ENCODE data around the gene HOXC5.

HOXC5 gene

GRCh38 chr12:54002278-54002914 lies 30.5 kb upstream of the HOXC5 start:
- DNase-seq = no peak
- H3K36me3 ChIP-seq (replicated peaks) = no peaks in the 10 kb centered on the region
- H3K4me3 ChIP-seq (ENCODE audit: low read depth, low read length) = no peak overlapping the region
- H3K27ac ChIP-seq = no peak overlapping the region
- TF ChIP-seq CTCF (IDR thresholded peaks at IDR 0.05; ENCODE audit: low read depth, low read length, missing control alignments) = no peak
- peaks cover 94% of the 10 kb centered on the region for H3K27me3 ChIP-seq (replicated peaks)
- in situ Hi-C loops (cut with HindIII; ENCODE audit: low pct_ligation_motif_present, low sequenced_read_pairs) = loop anchor here (25.0 kb wide), 1 partner anchor 210 kb away; no protein-coding TSS in a partner anchor

- Histone ChIP-seq H3K27me3 (replicated peaks) (peaks cover 94% of the 10 kb centered on the region), H3K27ac (no peak overlapping the region), H3K36me3 (replicated peaks) (no peaks in the 10 kb centered on the region), H3K4me3 (ENCODE audit: low read depth, low read length) (no peak overlapping the region)
- no peak for DNase-seq
- no peak for TF ChIP-seq CTCF (IDR thresholded peaks at IDR 0.05; ENCODE audit: low read depth, low read length, missing control alignments)
- in situ Hi-C loops (cut with HindIII; ENCODE audit: low pct_ligation_motif_present, low sequenced_read_pairs) = loop anchor here (25.0 kb wide), 1 partner anchor 209 kb away; no protein-coding TSS in a partner anchor
Measured at GRCh38 chr12:54002915-54003389, 29.9 kb upstream of the HOXC5 start.

GRCh38 chr12:54003625-54004024 lies 29.2 kb upstream of the HOXC5 start:
- DNase-seq = no peak
- in situ Hi-C loops (cut with HindIII; ENCODE audit: low pct_ligation_motif_present, low sequenced_read_pairs) = loop anchor here (25.0 kb wide), 1 partner anchor 209 kb away; no protein-coding TSS in a partner anchor
- no peak overlapping the region for H3K4me3 ChIP-seq (ENCODE audit: low read depth, low read length)
- peaks cover 93% of the 10 kb centered on the region for H3K27me3 ChIP-seq (replicated peaks)
- no peaks in the 10 kb centered on the region for H3K36me3 ChIP-seq (replicated peaks)
- H3K27ac ChIP-seq = no peak overlapping the region
- TF ChIP-seq CTCF (IDR thresholded peaks at IDR 0.05; ENCODE audit: low read depth, low read length, missing control alignments) = no peak

- Histone ChIP-seq H3K27me3 (replicated peaks) (peaks cover 91% of the 10 kb centered on the region), H3K36me3 (replicated peaks) (no peaks in the 10 kb centered on the region), H3K27ac (no peak overlapping the region), H3K4me3 (ENCODE audit: low read depth, low read length) (no peak overlapping the region)
- in situ Hi-C loops (cut with HindIII; ENCODE audit: low pct_ligation_motif_present, low sequenced_read_pairs) = loop anchor here (25.0 kb wide), 1 partner anchor 208 kb away; no protein-coding TSS in a partner anchor
- peak; percentile 7 for TF ChIP-seq CTCF (IDR thresholded peaks at IDR 0.05; ENCODE audit: low read depth, low read length, missing control alignments)
- DNase-seq = no peak
Measured at GRCh38 chr12:54004063-54004840, 28.6 kb upstream of the HOXC5 start.

- peaks cover 92% of the 10 kb centered on the region for H3K27me3 ChIP-seq (replicated peaks)
- in situ Hi-C loops (cut with HindIII; ENCODE audit: low pct_ligation_motif_present, low sequenced_read_pairs) = loop anchor here (25.0 kb wide), 1 partner anchor 207 kb away; no protein-coding TSS in a partner anchor
- H3K4me3 ChIP-seq (ENCODE audit: low read depth, low read length) = no peak overlapping the region
- no peak for TF ChIP-seq CTCF (IDR thresholded peaks at IDR 0.05; ENCODE audit: low read depth, low read length, missing control alignments)
- DNase-seq = no peak
- no peak overlapping the region for H3K27ac ChIP-seq
- no peaks in the 10 kb centered on the region for H3K36me3 ChIP-seq (replicated peaks)
Measured at GRCh38 chr12:54004841-54005530, 27.9 kb upstream of the HOXC5 start.
